MCF 10A (cell line): ENCODE measurements around the gene RAD51B. TPM values are rescaled to one million over a fixed set of nuclear protein-coding genes. Genes with fewer than 3 reads are reported as not detected.

Experiments
- BruUV-seq: library from RNA; stranded (reverse); fragments of 400-500 nt; replicated peaks from 2 replicates; lab custom pipeline; 2021; lab: Mats Ljungman, UMichigan
- CTCF ChIA-PET: fragments of 300-600 bp; sonication (Branson Sonifier 250); formaldehyde crosslinking; extraction: SDS; loops from one replicate; lab custom pipeline; 2021; ENCODE audit warnings: antibody characterized with exemption, inconsistent platforms; lab: Yijun Ruan, JAX
- POLR2A ChIA-PET: fragments of 300-600, 350-650 bp; sonication (Branson Sonifier 250); formaldehyde crosslinking; extraction: SDS; loops from one replicate; lab custom pipeline; 2020; ENCODE audit warnings: antibody characterized with exemption, inconsistent platforms; lab: Yijun Ruan, JAX
- DNase-seq: peaks from one replicate; pipeline ENCODE4 v3.0.0-alpha.2; 2018; ENCODE audit not compliant: unreplicated experiment
- H3K27ac Mint-ChIP-seq: one replicate; pipeline ENCODE4 v1.8.0; 2022; ENCODE audit warnings: mild to moderate bottlenecking, low read depth, mixed read lengths; ENCODE audit not compliant: unreplicated experiment
- H3K27me3 Mint-ChIP-seq: one replicate; pipeline ENCODE4 v1.8.0; 2022; ENCODE audit warnings: mixed read lengths; ENCODE audit not compliant: insufficient read depth, unreplicated experiment
- H3K36me3 Mint-ChIP-seq: one replicate; pipeline ENCODE4 v1.8.0; 2022; ENCODE audit warnings: mild to moderate bottlenecking, moderate library complexity, mixed read lengths; ENCODE audit not compliant: insufficient read depth, unreplicated experiment
- H3K4me1 Mint-ChIP-seq: one replicate; pipeline ENCODE4 v1.8.0; 2022; ENCODE audit warnings: mixed read lengths; ENCODE audit not compliant: insufficient read depth, unreplicated experiment
- H3K4me3 Mint-ChIP-seq: one replicate; pipeline ENCODE4 v1.8.0; 2022; ENCODE audit warnings: mild to moderate bottlenecking, moderate library complexity, mixed read lengths; ENCODE audit not compliant: unreplicated experiment
- H3K9me3 Mint-ChIP-seq: one replicate; pipeline ENCODE4 v1.8.0; 2022; ENCODE audit warnings: mixed read lengths; ENCODE audit not compliant: unreplicated experiment
- CTCF ChIP-seq: fragments of 200-600 bp; IDR thresholded peaks from one replicate; pipeline ENCODE4 v1.8.0; 2022; ENCODE audit warnings: antibody characterized with exemption, mild to moderate bottlenecking; ENCODE audit not compliant: unreplicated experiment
- intact Hi-C: fragments of 100-400 bp; cut with micrococcal nuclease; formaldehyde crosslinking; loops from 2 replicates; pipeline ENCODE4 v1.14.1; 2022
- total RNA-seq: library from RNA; stranded (reverse); gene quantifications from 2 replicates; pipeline ENCODE4 v1.2.3, GENCODE V29; 2022

Gene RAD51B
- total RNA-seq, 1 experiment from 2014 or later = 14.6 TPM

GRCh38 chr14:68501614-68502052 lies 682.1 kb downstream of the RAD51B start:
- TF ChIP-seq CTCF = no peak
- ChIA-PET CTCF (interaction anchor here (0.6 kb wide), 1 partner anchor 187 kb away, joined by 3 read pairs; no protein-coding TSS in a partner anchor), POLR2A (no interaction called here)
- no peak overlapping the region for H3K27ac Mint-ChIP-seq
- DNase-seq = no peak
- H3K4me3 Mint-ChIP-seq = no peak overlapping the region
- H3K27me3 Mint-ChIP-seq = no peaks in the 10 kb centered on the region
- BruUV-seq = no TSS peak
- H3K9me3 Mint-ChIP-seq = no peaks in the 10 kb centered on the region
- H3K4me1 Mint-ChIP-seq = peaks cover 25% of the 10 kb centered on the region
- intact Hi-C loops = no loop called here
- H3K36me3 Mint-ChIP-seq = peaks cover under 1% of the 10 kb centered on the region

DNA sequence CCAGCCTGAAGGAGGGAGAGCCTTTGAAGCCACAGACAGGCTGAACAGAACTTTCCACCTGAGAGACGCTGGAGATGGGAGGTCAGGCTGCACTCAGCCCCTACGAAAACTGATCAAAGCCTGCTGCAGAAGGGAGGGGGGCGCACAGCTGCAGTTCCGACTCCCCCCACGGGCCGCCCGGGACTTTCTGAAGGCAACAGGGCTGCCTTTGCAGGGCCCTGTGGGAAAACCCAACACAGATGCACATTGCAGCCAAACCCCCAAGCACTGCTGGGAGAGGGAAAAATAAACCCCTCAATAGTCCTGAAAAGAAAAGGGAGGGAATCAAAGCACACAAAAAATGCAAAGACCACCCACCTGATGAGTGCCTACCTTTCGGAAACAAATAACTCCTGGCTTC lies 682.7 kb downstream of the RAD51B start:
- no TSS peak for BruUV-seq
- intact Hi-C loops = no loop called here
- CTCF ChIA-PET = interaction anchor here (0.6 kb wide), 1 partner anchor 186 kb away, joined by 3 read pairs; no protein-coding TSS in a partner anchor
- no peak overlapping the region for H3K27ac Mint-ChIP-seq
- POLR2A ChIA-PET = no interaction called here
- no peaks in the 10 kb centered on the region for H3K27me3 Mint-ChIP-seq
- H3K4me3 Mint-ChIP-seq = no peak overlapping the region
- no peak for DNase-seq
- H3K4me1 Mint-ChIP-seq = peaks cover 25% of the 10 kb centered on the region
- H3K36me3 Mint-ChIP-seq = no peaks in the 10 kb centered on the region
- no peaks in the 10 kb centered on the region for H3K9me3 Mint-ChIP-seq
- no peak for TF ChIP-seq CTCF

DNA sequence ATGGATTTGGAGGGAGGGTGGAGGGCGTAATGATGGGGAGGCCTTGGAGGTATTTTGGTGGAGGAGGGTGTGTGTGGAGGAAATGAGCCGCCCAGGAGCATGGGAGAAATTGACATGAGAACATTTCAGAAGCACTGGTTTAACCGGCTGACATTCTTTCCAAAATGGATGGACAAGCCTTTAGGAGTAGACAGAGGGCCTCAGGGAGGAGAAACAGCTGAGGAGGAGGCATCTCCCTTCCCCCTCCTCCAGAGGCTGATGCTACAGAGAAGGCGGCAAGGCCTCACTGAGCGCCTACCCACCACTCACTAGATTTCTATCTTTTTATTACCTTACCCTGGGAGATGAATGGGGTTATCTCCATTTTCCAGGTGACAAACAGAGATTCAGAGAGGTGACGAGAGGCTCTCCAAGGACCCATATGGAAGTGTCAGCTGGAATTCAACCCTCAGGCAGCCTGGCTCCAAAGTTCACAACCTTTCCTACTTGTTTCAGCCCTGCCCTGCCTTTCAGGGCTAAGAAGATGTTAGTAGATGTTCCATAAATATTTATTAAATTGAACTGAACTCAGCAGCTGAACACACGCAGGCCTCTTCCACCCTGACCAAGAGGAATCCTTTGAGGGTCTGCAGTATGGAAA lies 683.7 kb downstream of the RAD51B start:
- Mint-ChIP-seq H3K4me3 (no peak overlapping the region), H3K27ac (no peak overlapping the region), H3K36me3 (no peaks in the 10 kb centered on the region), H3K27me3 (no peaks in the 10 kb centered on the region), H3K4me1 (peaks cover 18% of the 10 kb centered on the region), H3K9me3 (no peaks in the 10 kb centered on the region)
- no peak for TF ChIP-seq CTCF
- ChIA-PET CTCF (interaction anchor here (0.6 to 1.1 kb wide), 4 partner anchors 14 to 305 kb away, joined by 3 to 4 read pairs (median 4); no protein-coding TSS in a partner anchor), POLR2A (interaction anchor here (0.9 kb wide), 1 partner anchor 32 kb away, joined by 3 read pairs; no protein-coding TSS in a partner anchor)
- intact Hi-C loops = no loop called here
- no TSS peak for BruUV-seq
- DNase-seq = no peak

DNA sequence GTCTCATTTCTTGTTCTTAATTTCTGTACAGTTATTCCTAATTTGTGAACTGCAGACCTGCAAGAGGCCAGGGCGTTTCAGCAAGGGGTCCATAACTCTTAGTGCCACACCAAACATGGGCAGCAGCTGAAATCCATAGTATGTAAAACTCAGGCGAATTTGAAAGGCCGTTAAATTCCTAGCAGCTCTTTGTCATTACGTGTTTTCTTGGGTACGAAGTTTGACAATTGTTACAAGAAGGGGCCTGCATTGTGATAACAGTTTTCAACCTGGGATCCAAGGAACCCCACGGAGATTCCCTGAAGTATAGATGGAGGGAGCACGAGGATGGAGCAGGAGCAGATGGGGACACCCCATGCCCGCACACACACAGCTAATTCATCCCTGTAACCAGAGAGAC lies 685.3 kb downstream of the RAD51B start:
- CTCF ChIA-PET = interaction anchor here (0.7 to 1.4 kb wide), 4 partner anchors 10 to 622 kb away, joined by 3 to 4 read pairs (median 3); no protein-coding TSS in a partner anchor
- TF ChIP-seq CTCF = no peak
- Mint-ChIP-seq H3K9me3 (no peaks in the 10 kb centered on the region), H3K27me3 (no peaks in the 10 kb centered on the region), H3K27ac (no peak overlapping the region), H3K36me3 (no peaks in the 10 kb centered on the region), H3K4me3 (no peak overlapping the region), H3K4me1 (peaks cover 22% of the 10 kb centered on the region)
- intact Hi-C loops = no loop called here
- DNase-seq = no peak
- BruUV-seq = no TSS peak
- POLR2A ChIA-PET = interaction anchor here (0.7 to 1.1 kb wide), 2 partner anchors 13 to 16 kb away, joined by 3 read pairs; no protein-coding TSS in a partner anchor
